ENCODE data around the gene SPG11.
"Not testable (repeated sequence)": the region's sequence is repeated elsewhere in the genome, so short reads cannot be mapped to it uniquely, and the experiment has no call there.

SPG11 gene

DNA sequence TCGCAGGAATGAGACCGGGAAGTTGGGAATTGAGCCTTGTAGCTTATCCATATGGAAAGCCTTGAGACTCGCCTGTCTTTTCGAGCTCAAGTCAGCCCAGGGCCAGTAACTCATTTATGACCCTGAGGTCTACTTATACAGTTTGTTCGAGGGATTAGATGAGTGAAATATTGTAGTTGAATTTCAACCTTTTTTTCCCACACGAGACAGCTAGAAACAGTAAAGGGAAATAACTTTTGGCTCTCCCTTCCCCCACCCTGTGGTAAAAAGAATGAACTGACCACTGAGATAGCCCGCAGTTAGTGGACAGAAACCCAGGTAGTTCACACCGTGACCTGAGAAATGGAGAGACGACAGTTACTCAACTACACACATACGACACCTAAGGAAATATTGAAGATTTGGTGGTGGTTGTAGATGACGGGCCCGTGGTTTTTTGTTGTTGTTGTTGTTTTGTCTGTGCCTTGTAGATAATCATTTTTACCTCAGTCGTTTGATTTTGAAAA is 125.7 kb downstream of the SPG11 start:
- in situ Hi-C loops (cut with HindIII; ENCODE audit: low pct_ligation_motif_present, low pct_unique_long_range_greater_than_20kb, low sequenced_read_pairs): no loop called here
- DNase-seq: peak; percentile 66

DNA sequence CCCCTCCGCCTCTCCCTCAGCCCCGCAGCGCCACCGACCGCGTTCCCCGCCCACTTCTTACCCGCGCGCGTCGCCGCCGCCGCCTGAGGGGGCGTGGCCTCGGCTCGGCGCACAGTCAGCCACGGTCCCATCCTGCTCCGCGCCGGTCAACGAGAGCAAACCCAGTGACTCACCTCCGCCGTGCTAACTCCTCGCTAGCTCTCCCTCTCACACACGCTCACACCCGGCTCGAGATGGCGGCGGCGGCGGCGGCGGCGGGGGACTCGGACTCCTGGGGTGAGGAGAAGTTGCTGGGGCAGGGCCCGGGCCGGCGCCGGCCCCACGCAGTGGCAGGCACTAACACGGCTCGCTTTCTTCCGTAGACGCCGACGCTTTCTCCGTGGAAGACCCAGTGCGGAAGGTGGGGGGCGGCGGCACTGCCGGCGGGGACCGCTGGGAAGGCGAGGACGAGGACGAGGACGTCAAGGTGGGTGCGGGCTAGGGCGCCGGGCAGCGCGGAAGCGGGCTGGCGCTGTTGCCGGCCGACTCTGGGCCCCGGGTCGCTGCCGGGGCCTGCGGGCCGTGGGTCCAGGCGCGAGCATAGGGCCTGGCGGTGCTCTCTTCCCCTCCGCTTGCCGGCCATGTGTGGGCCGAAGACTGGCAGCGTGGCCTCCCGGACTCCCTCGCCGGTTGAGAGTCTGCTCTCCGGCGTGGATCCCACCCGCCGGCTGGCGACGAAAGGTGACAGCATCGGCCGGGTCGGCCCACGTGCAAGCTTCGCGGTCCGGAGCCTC is 126.3 kb downstream of the SPG11 start, which contains the start of gene EIF3J:
TSS of gene EIF3J (plus strand) at position 186 of the 773 bp plus-strand sequence. CDS start at position 234, 48 bp downstream.
- DNase-seq: peak; percentile 95
- in situ Hi-C loops (cut with HindIII; ENCODE audit: low pct_ligation_motif_present, low pct_unique_long_range_greater_than_20kb, low sequenced_read_pairs): no loop called here

DNA sequence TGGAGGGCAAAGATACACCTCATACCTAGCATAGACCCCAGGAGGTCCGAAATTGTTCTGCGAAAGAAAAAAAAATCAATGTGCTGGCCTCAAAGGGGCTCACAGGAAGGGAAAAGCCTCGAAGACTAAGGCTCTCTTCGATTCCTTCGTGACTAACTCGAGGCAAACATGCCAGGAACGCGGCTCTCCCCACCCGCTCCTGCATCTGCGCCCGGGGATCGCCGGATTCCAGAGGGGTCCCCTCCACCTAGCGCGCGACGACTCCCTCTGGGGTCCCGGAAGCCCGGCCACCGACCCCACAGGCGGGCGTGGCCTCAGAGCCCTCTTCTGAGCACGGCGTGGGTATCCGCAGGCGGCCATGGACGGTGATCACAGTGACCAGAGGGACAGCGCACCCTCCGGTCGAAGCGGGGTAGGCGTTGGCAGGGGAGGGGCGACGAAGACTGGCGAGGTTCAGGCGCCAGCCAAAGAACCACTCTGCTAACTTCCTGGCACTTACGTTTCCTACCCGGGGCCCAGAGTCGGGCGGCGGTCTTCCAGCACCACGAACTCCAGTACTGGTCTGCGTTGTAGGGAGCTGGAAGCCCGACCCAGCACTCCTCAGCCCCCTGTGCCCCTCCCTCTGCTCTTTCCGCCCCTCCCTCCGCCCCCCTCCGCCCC is 127.0 kb downstream of the SPG11 start:
- peak; percentile 86 for DNase-seq
- in situ Hi-C loops (cut with HindIII; ENCODE audit: low pct_ligation_motif_present, low pct_unique_long_range_greater_than_20kb, low sequenced_read_pairs): no loop called here

DNA sequence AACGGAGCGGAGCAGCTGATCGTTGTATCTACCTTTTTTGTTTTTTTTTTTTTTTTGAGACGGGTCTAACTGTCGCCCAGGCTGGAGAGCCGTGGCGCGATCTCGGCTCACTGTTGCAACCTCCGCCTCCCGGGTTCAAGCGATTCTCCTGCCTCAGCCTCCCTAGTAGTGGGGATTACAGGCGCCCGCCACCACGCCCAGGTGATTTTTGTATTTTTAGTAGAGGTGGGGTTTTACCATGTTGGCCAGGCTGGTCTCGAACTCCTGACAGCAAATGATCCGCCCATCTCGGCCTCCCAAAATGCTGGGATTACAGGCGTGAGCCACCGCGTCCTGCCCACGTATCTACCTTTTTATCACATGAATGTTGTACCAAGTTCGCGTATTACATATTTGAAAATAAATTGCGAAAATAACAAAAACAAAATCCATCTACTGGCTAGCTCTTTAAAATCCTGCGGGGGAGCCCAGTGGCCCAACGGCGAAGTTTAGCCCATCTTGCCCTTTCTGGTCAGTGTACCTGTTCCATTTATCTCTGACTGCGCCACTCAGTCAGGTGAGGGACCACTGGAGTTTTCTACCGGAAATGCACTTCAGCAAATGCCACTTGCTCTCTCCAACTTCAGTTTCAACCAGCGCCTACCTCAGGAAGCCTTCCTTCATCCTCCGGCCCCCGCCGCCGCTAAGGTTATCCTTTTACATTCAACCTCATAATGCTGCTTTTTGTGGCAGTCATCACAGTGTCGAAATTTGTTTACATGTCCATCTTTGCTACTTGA is 127.8 kb downstream of the SPG11 start:
- DNase-seq: peak; percentile 35
- in situ Hi-C loops (cut with HindIII; ENCODE audit: low pct_ligation_motif_present, low pct_unique_long_range_greater_than_20kb, low sequenced_read_pairs): no loop called here

DNA sequence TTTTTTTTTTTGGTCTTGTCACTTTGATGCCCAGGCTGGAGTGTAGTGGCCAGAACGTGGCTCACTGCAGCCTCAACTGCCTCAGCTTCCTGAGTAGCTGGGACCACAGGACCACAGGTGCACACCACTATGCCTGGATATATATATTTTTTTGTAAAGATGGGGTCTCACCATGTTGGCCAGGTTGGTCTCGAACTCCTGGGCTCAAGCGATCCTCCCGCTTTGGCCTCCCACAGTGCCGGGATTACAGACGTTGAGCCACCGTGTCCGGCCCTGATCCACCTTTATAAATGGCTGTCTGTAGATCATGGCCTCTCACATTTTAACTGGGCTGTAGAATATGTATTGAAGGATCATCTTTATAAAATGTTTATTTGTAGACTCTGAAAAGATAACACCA is 128.4 kb downstream of the SPG11 start:
- in situ Hi-C loops (cut with HindIII; ENCODE audit: low pct_ligation_motif_present, low pct_unique_long_range_greater_than_20kb, low sequenced_read_pairs): no loop called here

DNA sequence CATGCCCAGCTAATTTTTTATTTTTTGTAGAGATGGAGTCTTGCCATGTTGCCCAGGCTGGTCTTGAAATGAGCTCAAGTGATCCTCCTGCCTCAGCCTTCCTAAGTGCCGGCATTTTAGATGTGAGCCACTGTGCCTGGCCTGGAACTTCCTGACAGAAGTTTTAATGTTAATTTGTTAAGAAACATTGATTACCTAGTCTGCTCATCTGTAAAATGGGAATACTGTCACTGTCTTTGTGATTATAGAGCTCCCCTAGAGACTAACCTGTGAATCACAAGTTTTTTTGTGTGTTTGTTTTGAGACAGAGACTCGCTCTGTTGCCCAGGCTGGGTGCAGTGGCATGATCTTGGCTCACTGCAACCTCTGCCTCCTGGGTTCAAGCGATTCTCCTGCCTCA is 130.8 kb downstream of the SPG11 start:
- no peak for DNase-seq
- in situ Hi-C loops (cut with HindIII; ENCODE audit: low pct_ligation_motif_present, low pct_unique_long_range_greater_than_20kb, low sequenced_read_pairs): no loop called here

More for the DNA sequence above, 128.4 kb downstream of the SPG11 start:
- DNase-seq: no peak

DNA sequence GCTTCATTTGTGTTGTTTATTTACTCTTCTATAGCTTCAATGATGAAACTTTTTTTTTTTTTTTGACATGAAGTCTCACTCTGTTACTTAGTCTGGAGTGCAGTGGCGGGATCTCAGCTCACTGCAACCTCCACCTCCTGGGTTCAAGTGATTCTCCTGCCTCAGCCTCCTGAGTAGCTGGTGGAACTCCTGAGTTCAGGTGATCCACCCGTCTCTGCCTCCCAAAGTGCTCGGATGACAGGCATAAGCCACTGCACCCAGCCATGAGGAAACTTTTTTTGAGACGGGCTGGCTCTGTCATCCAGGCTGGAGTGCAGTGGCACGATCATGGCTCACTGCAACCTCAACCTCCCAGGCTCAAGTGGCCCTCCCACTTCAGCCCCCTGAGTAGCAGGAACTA is 131.2 kb downstream of the SPG11 start:
- DNase-seq; in situ Hi-C loops (cut with HindIII; ENCODE audit: low pct_ligation_motif_present, low pct_unique_long_range_greater_than_20kb, low sequenced_read_pairs): not testable (repeated sequence)

DNA sequence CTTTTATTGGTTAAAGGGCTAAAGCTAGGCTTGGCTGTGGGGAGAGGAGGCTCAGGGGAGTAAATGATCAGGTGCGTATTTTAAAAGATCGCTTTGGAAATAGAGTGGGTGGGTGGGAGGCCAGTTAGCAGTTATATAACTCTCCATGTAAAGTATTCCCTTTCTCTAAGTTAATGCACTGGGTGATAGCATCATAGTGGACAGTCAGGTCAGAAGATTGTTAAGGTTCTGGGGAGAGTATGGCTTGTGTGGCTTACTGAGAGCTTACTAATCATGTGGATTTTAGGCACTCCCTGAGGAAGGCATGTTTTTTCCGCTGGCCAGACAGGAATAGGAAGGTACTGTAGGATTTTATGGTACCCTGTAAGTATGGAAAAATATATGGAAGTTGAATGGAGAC is 132.8 kb downstream of the SPG11 start:
- no peak for DNase-seq
- in situ Hi-C loops (cut with HindIII; ENCODE audit: low pct_ligation_motif_present, low pct_unique_long_range_greater_than_20kb, low sequenced_read_pairs): no loop called here

DNA sequence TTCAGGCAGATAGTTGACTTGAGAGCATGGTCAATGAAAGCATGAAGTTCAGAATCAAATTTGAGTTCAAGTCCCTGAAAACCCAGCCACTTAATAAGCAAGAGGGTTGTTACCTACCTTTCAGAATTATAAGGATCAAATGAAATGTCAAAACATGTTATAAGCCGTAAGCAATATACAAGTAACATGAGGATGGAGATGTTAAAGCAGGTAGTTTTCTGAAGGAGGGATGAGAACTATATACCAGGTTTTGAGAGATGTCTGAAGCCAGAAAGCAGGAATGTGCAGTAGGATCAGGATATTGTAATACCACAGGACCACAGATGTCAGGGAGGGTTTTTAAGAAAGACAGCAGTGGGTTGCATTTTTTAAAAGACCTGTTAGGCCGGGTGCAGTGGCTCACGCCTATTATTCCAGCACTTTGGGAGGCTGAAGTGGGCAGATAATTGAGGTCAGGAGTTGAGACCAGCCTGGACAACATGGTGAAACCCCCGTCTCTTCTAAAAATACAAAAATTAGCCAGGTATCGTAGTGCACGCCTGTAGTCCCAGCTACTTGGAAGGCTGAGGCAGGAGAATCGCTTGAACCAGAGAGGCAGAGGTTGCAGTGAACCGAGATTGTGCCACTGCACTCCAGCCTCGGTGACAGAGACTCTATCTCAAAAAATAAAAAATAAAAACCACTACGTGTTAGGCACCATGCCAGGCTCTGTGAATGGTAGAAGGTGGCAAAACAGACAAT is 133.4 kb downstream of the SPG11 start:
- DNase-seq: no peak
- in situ Hi-C loops (cut with HindIII; ENCODE audit: low pct_ligation_motif_present, low pct_unique_long_range_greater_than_20kb, low sequenced_read_pairs): no loop called here

DNA sequence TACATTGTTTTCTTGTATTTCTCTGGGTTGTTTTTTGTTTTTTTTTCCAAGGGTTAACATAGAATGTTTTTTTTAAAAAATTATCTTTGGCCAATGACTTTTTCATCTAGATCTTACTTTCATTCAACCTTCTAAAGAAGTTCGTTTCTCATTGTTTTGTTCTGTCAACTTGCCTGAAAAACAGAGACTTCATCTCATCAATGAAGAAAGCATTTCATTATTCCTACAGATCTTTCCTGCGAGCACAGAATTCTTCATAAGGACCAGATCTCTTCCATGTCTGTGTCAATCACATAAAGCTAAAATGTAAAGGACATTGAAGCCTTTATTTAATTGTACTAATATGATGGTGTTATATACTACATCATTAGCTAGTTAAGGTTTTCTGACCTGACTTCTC is 136.2 kb downstream of the SPG11 start:
- no peak for DNase-seq
- in situ Hi-C loops (cut with HindIII; ENCODE audit: low pct_ligation_motif_present, low pct_unique_long_range_greater_than_20kb, low sequenced_read_pairs): no loop called here

DNA sequence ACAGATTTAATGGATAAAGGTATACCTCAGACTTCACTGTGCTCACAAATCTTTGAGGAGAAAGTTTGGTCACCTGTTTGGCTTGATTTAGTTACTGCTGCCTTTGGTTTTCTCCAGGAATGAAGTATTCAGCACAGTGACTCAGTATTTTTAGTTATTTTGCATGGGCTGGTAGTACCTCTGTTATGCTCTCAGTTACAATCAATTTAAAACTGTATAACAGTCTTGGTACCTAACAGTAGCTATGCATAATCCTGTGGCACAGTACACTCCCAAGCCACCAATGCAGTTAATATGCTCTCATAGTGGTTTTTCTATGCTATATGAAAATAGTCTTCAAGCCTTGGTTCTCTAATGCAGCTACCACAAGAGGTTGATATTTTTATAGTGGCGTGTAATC is 138.4 kb downstream of the SPG11 start:
- in situ Hi-C loops (cut with HindIII; ENCODE audit: low pct_ligation_motif_present, low pct_unique_long_range_greater_than_20kb, low sequenced_read_pairs): no loop called here
- no peak for DNase-seq

DNA sequence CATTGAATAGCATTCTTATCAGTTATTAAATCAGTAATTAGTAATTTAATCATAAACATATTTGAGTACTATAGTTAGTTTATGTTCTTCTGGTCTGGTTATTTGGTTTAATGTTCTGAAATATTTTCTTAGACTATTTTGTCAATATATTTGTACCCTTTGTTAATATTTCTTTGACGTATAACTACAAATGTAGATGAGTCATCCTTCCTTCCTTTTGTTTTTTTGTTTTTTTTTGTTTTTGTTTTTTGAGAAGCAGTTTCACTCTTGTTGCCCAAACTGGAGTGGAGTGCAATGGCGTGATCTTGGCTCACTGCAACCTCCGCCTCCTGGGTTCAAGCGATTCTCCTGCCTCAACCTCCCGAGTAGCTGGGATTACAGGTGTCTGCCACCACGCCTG is 143.9 kb downstream of the SPG11 start:
- DNase-seq: no peak
- in situ Hi-C loops (cut with HindIII; ENCODE audit: low pct_ligation_motif_present, low pct_unique_long_range_greater_than_20kb, low sequenced_read_pairs): no loop called here

DNA sequence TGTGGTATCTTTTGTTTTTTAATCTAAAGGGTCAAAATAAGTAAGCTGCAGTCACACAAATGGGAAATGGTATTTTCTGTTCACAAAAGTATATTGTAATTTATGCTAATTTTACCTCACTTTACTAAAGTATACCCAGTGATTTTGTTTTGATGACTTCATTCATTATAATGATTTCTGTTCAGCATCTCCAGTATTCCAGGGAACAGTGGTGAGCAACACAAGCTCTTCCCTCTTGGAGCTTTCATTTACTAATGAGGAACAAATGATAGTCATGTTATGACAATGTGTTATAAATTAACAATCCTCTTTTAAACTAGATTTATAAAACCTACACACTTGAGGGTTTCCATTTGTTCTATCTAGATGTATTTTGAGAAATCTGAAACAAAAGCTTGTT is 147.0 kb downstream of the SPG11 start:
- in situ Hi-C loops (cut with HindIII; ENCODE audit: low pct_ligation_motif_present, low pct_unique_long_range_greater_than_20kb, low sequenced_read_pairs): no loop called here
- DNase-seq: no peak
